ENCODE results near the gene TP53INP2. TPM values are rescaled to one million over a fixed set of nuclear protein-coding genes. Genes with fewer than 3 reads are reported as not detected.

Gene TP53INP2
- total and polyA plus RNA-seq, 2 of the 8 experiments (the other 6 are each of a cell fraction or from before 2014, with no cell fraction given): 2.4 to 4.8 TPM

DNA sequence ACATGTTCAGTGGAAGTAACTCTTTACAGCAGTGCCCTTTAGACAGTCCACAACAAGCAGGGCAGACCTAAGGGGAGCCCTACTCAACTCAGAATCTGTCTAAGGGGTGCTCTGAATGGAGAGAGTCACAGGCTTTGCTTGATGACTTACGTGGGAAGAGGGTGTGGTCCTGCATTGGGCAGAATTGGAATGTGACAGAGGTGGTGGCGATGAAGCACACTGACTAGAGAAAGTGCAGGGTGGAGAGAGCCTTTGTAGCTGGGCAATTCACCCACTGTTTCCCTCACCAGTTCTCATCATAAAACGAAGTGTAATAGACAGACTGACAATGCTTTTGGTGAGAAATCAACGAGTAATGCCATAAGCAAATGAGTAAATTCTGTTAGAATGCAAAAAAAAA, 11.2 kb downstream of the TP53INP2 start (continued):
- TF ChIP-seq SAP30 (IDR thresholded peaks at IDR 0.05; ENCODE audit: insufficient read depth, insufficient replicate concordance, low read length) (no peak), TCF12 (IDR thresholded peaks at IDR 0.05; ENCODE audit: low read depth, low read length) (no peak), TAF7 (optimal IDR thresholded peaks at IDR 0.05; ENCODE audit: borderline replicate concordance, low read depth, low read length) (no peak), PHF8 (conservative IDR thresholded peaks at IDR 0.05; ENCODE audit: low read depth, low read length) (no peak)
